GM12801 (cell line): Measurements from ENCODE around the gene ZNF525.

Experiments used
- CTCF ChIP-seq: IDR thresholded peaks from one replicate; pipeline ENCODE4 v1.5.1; 2011; ENCODE audit warnings: control low read depth; ENCODE audit not compliant: insufficient read length; ENCODE audit errors: extremely low read depth

The ZNF525 gene

GRCh38 chr19:53424968-53425597, 59.6 kb downstream of the ZNF525 start:
- no peak for TF ChIP-seq CTCF

GRCh38 chr19:53431399-53432087, 66.0 kb downstream of the ZNF525 start, which contains the start of gene ZNF761:
Gene ZNF761 (plus strand): TSS chr19:53431984. CDS start chr19:53447269, 15,285 bp downstream.
- no peak for TF ChIP-seq CTCF

DNA sequence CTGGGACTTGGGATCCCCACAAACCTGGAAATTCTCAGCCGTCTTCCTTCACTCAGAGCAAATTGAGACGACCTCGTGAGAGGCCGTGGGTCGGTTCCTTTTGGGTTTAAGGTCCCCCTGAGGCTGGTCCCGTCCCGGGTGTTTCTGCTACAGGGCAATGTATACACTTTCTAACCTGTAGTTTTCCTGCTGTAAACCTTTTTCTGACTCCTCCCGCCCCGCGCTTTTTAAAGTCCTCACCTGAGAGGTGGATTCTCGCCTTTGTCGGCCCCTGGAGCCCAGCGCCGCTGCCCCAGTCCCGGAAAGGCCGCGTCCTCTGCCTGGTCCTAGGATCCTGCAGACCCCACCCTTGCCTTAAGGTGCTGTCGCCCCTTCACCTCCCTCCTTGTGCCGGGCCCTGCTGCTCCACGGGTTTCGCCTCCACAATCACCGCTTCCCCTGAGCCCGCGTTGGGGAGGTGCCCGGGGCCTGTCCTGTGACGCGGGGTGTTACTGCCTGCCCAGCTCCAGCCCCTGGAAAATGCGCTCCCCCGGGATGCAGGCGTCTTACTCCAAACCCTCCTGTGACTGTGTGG, 66.7 kb downstream of the ZNF525 start:
- no peak for TF ChIP-seq CTCF
